HFFc6 (cell line): Measurements from ENCODE around the gene CCT7. TPM values are rescaled to one million over a fixed set of nuclear protein-coding genes. Genes with fewer than 3 reads are reported as not detected.
"Not testable (repeated sequence)": the region's sequence is repeated elsewhere in the genome, so short reads cannot be mapped to it uniquely, and the experiment has no call there.

ENCODE experiments used
- DNase-seq: peaks from one replicate; pipeline ENCODE4 v3.0.0-alpha.2; 2018
- H3K27ac Mint-ChIP-seq: 2 replicates; pipeline ENCODE4 v1.8.0; 2020; ENCODE audit warnings: mild to moderate bottlenecking, mixed read lengths
- H3K27me3 Mint-ChIP-seq: 2 replicates; pipeline ENCODE4 v1.8.0; 2021; ENCODE audit warnings: mild to moderate bottlenecking, moderate library complexity, mixed read lengths; ENCODE audit not compliant: insufficient read depth
- H3K36me3 Mint-ChIP-seq: 2 replicates; pipeline ENCODE4 v1.8.0; 2021; ENCODE audit warnings: low read depth, mixed read lengths
- H3K4me1 Mint-ChIP-seq: 2 replicates; pipeline ENCODE4 v1.8.0; 2020; ENCODE audit warnings: low read depth, mixed read lengths
- H3K4me3 Mint-ChIP-seq: 2 replicates; pipeline ENCODE4 v1.8.0; 2020; ENCODE audit warnings: mild to moderate bottlenecking, moderate library complexity, mixed read lengths
- H3K9me3 Mint-ChIP-seq: 2 replicates; pipeline ENCODE4 v1.8.0; 2020; ENCODE audit warnings: mild to moderate bottlenecking, mixed read lengths
- CTCF ChIP-seq: fragments of 200-600 bp; sonication (generic); IDR thresholded peaks from 2 replicates; pipeline ENCODE4 v1.5.0; 2021; ENCODE audit warnings: antibody characterized with exemption, mild to moderate bottlenecking
- long read RNA-seq: library from polyadenylated mRNA; unstranded; transcript quantifications from one replicate; pipeline ENCODE4 v2.0.0, GENCODE V29; 2019
- total RNA-seq, 6 experiments: library from RNA; stranded (reverse); fragmentation: NEBNext Ultra II Directional; extraction: Animal tissue kit (Norgen Biotek cat#: 25700); gene quantifications; 2 replicates in 1 of 6; 3 replicates in 5 of 6; pipeline ENCODE4 v1.2.3, GENCODE V29; 2021

CCT7 gene
- total RNA-seq: 100 to 1,000 TPM; 350 to 492 (median 406) TPM
- long read RNA-seq, transcript CCT7-201 (12 exons, 1,916 nt): major isoform, 497 of 568 reads
- long read RNA-seq, partial matches to known transcripts: 52 of 568 reads
- long read RNA-seq, other reads (novel, unspliced or antisense): 13 of 568 reads

- peaks cover 14% of the 10 kb centered on the region for H3K36me3 Mint-ChIP-seq
Observed at GRCh38 chr2:73233932-73234832, at the start of gene CCT7. Gene CCT7 (plus strand): TSS chr2:73234308. CDS start chr2:73234379, 71 bp downstream.

DNA sequence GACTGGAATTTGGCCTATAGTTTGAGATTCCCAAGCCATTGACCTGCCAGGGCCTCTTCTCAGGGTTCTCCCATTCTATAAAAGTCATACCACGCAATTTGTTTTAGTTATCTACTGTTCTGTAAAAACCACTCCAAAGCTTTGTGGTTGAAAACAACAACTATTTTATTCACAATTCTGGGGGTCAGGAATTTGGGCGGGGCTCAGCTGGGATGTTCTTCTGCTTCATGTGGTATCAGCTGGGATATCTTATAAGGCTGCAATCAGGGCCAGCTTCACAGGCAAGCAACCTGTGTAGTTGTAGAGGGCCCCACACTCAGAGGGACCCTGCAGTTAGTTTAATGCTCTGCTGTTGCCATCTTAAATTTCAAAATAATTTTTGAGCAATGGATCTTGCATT lies 48.1 kb upstream of the CCT7 start:
- peaks cover 11% of the 10 kb centered on the region for H3K9me3 Mint-ChIP-seq
- no peak overlapping the region for H3K27ac Mint-ChIP-seq
- no peak for DNase-seq
- no peak overlapping the region for H3K4me3 Mint-ChIP-seq
- 0 out of 2 replicates have a peak, but pooled peaks cover 5% of the 10 kb centered on the region for H3K36me3 Mint-ChIP-seq
- no peaks in the 10 kb centered on the region for H3K4me1 Mint-ChIP-seq
- peaks cover 61% of the 10 kb centered on the region for H3K27me3 Mint-ChIP-seq
- TF ChIP-seq CTCF: no peak

More at GRCh38 chr2:73233932-73234832, at the start of gene CCT7:
- Mint-ChIP-seq H3K4me3 (peak within 1 kb of the TSS; percentile 100), H3K27me3 (peaks cover 3% of the 10 kb centered on the region; the same call in 1 of the 2 replicates), H3K27ac (peak within 1 kb of the TSS; percentile 96), H3K9me3 (no peaks in the 10 kb centered on the region), H3K4me1 (peaks cover 42% of the 10 kb centered on the region)
- peak; percentile 89 for DNase-seq
- no peak for TF ChIP-seq CTCF

DNA sequence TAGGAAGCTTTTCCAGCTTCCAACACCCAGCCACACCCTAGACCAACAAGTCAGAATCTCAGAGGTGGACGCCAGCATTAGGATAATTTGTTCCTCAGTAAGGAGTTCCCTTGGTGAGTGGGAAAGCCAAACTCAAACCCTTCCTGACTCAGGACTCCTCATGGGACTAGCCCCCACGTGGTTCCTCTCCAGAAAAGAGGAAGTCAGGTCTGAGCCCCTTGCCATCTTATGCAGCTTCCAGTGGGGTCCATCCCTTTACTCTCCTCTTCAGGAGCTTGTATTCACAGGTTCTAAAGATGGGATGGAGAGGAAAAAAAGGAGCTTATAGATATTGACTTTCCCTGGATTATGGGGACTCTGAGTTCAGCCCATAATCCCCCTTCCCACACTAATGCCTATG lies 46.6 kb upstream of the CCT7 start:
- no peak for DNase-seq
- peaks cover 68% of the 10 kb centered on the region for H3K27me3 Mint-ChIP-seq
- TF ChIP-seq CTCF: no peak
- no peaks in the 10 kb centered on the region for H3K4me1 Mint-ChIP-seq
- H3K36me3 Mint-ChIP-seq: 0 out of 2 replicates have a peak, but pooled peaks cover 5% of the 10 kb centered on the region
- no peak overlapping the region for H3K4me3 Mint-ChIP-seq
- H3K27ac Mint-ChIP-seq: no peak overlapping the region
- peaks cover 11% of the 10 kb centered on the region for H3K9me3 Mint-ChIP-seq

GRCh38 chr2:73197579-73197978 lies 36.5 kb upstream of the CCT7 start:
- H3K4me3 Mint-ChIP-seq: no peak overlapping the region
- DNase-seq: no peak
- H3K27me3 Mint-ChIP-seq: peaks cover 36% of the 10 kb centered on the region
- H3K36me3 Mint-ChIP-seq: no peaks in the 10 kb centered on the region
- no peak overlapping the region for H3K27ac Mint-ChIP-seq
- no peaks in the 10 kb centered on the region for H3K9me3 Mint-ChIP-seq
- TF ChIP-seq CTCF: no peak
- no peaks in the 10 kb centered on the region for H3K4me1 Mint-ChIP-seq

DNA sequence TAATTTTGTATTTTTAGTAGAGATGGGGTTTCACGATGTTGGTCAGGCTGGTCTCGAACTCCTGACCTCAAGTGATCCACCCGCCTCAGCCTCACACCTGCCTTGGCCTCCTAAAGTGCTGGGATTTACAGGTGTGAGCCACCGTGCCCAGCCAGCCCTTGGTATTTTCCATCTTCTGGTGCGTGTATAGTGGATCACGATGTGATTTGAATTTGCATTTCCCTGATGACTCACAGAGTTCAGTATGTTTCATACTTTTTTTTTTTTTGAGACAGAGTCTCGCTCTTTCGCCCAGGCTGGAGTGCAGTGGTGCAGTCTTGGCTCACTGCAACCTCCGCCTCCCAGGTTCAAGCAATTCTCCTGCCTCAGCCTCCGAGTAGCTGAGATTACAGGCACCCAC lies 33.8 kb upstream of the CCT7 start:
- not testable (repeated sequence) for H3K4me3 Mint-ChIP-seq, H3K9me3 Mint-ChIP-seq
- peaks cover 44% of the 10 kb centered on the region for H3K27me3 Mint-ChIP-seq

More for the DNA sequence above, 33.8 kb upstream of the CCT7 start:
- DNase-seq, H3K27ac Mint-ChIP-seq, H3K4me1 Mint-ChIP-seq, H3K36me3 Mint-ChIP-seq: not testable (repeated sequence)
